ENCODE data around the gene ORAI3.

GRCh38 chr16:30966033-30966619, 17.3 kb downstream of the ORAI3 start:
- TF ChIP-seq CTCF (IDR thresholded peaks at IDR 0.05), result no peak
- TF ChIP-seq POLR2AphosphoS5 (IDR thresholded peaks at IDR 0.05; ENCODE audit: low read depth, low read length), result no peak

Data from Panc1 (cell line).